Body of pancreas (tissue), 4 donors: ENCODE results near the gene ATE1.

ENCODE experiments used
- CTCF ChIP-seq, 7 experiments: fragments of 450-650 bp in 4 of 7; fragments of 200-600 bp in 3 of 7; sonication (generic) in 3 of 7; IDR thresholded peaks; one replicate each; pipeline ENCODE4 v1.5.1; 2016 to 2019; ENCODE audit warnings: antibody characterized with exemption in 7 of 7
- POLR2A ChIP-seq, 3 donors: fragments of 450-650 bp; IDR thresholded peaks; one replicate each; pipeline ENCODE4 v1.6.1; 2016; ENCODE audit warnings: antibody characterized with exemption in 3 of 3, mild to moderate bottlenecking in 2 of 3

- TF ChIP-seq CTCF (IDR thresholded peaks at IDR 0.05) (no peak), POLR2A (IDR thresholded peaks at IDR 0.05) (no peak)
Observed at GRCh38 chr10:121835376-121835775, 92.5 kb downstream of the ATE1 start.
